ENCODE results near the gene RCC2.

RCC2 gene

DNA sequence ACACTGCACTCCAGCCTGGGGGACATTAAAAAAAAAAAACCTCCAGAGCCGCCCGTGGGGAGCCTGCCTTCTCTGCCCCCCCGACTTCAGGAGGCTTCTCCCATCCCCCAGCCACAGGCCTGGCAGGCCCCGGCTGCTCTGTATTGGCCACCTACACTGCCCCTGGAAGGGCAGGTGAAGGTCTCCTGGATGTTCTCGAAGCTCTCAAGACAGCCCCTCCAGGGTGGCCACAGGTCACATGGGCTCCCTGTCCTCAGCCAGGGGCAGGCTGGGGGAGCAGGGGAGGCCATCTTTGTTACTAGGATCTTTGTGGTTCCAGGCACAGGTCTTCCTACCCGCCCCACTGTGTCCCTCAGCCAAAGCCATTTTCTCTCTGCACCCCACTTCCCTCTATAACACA lies 34.7 kb downstream of the RCC2 start:
- TF ChIP-seq, protein P1, sequence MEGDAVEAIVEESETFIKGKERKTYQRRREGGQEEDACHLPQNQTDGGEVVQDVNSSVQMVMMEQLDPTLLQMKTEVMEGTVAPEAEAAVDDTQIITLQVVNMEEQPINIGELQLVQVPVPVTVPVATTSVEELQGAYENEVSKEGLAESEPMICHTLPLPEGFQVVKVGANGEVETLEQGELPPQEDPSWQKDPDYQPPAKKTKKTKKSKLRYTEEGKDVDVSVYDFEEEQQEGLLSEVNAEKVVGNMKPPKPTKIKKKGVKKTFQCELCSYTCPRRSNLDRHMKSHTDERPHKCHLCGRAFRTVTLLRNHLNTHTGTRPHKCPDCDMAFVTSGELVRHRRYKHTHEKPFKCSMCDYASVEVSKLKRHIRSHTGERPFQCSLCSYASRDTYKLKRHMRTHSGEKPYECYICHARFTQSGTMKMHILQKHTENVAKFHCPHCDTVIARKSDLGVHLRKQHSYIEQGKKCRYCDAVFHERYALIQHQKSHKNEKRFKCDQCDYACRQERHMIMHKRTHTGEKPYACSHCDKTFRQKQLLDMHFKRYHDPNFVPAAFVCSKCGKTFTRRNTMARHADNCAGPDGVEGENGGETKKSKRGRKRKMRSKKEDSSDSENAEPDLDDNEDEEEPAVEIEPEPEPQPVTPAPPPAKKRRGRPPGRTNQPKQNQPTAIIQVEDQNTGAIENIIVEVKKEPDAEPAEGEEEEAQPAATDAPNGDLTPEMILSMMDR (IDR thresholded peaks at IDR 0.05; ENCODE audit: insufficient read depth, low read depth, low read length, missing control alignments), result no peak
- no peak for DNase-seq (ENCODE audit: low read depth)
- no peak overlapping the region for H3K4me3 ChIP-seq (ENCODE audit: low read length)

DNA sequence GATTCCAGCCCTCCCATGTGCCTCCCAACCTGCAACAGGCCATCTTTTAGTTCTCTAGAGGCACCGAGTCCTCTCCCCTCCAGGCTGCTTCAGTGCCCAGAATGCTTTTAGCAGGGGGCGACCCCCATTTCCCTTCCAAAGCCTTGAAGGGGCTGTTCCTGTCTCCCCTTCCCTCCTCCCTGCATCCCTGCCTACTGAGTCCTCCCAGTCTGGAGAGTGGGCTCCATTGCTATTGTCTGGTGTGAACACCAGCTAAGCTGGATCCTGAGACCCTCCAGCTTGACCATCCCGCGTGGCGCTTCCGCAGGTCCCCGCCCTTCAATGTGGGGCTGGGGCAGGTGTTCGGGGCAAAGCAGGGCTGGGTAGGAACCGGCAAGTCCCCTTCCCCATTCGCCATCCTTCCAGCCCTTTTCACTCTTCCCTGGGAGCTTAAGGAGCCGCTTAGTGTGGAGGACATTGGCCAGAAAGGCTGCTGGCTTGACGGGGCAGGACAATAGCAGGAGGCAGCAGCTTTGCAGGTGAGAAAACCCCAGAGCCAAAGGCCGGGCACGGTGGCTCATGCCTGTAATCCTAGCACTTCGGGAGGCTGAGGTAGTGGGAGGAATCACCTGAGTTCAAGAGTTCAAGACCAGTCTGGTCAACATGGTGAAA lies 35.3 kb downstream of the RCC2 start:
- DNase-seq (ENCODE audit: low read depth), result no peak
- TF ChIP-seq, protein P1 (IDR thresholded peaks at IDR 0.05; ENCODE audit: insufficient read depth, low read depth, low read length, missing control alignments), result no peak
- H3K4me3 ChIP-seq (ENCODE audit: low read length), result no peak overlapping the region

DNA sequence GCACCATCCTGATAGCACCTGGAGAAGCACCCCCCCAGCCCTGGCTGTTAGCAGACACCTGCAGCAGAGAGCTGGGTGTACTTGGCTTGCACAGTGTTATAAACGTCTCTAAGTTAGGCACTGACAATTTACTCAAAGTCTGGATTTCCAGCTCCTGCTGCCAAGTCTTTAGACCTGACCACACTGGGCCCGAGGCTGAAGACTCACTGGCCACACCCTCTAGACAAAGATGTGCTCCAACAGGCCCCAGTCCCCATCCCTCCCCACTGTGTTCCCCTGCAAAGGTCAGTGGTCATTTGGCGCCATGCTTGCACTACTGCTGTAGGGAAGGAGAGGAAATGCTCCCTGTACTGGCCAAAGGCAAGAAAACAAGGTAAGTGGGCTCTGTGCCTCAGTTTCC lies 36.4 kb downstream of the RCC2 start:
- peak; percentile 89 for DNase-seq (ENCODE audit: low read depth)
- H3K4me3 ChIP-seq (ENCODE audit: low read length), result no peak overlapping the region
- TF ChIP-seq, protein P1 (IDR thresholded peaks at IDR 0.05; ENCODE audit: insufficient read depth, low read depth, low read length, missing control alignments), result no peak

DNA sequence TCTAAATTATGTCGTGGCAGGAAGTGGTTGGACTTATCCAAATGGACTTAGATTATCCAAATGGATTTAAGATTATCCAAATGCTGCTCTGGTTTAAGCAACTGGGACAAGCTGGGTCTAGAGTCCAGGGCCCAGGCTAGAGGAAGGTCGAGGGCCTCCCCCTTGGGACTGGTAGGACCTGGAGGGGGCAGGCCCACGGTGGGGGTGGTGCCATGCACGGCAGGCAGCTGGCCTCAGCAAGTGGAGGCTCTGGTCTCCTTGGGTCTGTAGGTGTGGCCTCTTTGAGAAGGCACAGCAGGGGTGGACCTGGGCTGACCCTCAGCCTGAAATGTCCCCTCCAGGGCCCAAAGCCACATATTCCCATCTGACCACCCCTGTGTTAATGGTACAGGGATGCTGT lies 37.6 kb downstream of the RCC2 start:
- no peak for DNase-seq (ENCODE audit: low read depth)
- H3K4me3 ChIP-seq (ENCODE audit: low read length), result no peak overlapping the region
- TF ChIP-seq, protein P1 (IDR thresholded peaks at IDR 0.05; ENCODE audit: insufficient read depth, low read depth, low read length, missing control alignments), result no peak

DNA sequence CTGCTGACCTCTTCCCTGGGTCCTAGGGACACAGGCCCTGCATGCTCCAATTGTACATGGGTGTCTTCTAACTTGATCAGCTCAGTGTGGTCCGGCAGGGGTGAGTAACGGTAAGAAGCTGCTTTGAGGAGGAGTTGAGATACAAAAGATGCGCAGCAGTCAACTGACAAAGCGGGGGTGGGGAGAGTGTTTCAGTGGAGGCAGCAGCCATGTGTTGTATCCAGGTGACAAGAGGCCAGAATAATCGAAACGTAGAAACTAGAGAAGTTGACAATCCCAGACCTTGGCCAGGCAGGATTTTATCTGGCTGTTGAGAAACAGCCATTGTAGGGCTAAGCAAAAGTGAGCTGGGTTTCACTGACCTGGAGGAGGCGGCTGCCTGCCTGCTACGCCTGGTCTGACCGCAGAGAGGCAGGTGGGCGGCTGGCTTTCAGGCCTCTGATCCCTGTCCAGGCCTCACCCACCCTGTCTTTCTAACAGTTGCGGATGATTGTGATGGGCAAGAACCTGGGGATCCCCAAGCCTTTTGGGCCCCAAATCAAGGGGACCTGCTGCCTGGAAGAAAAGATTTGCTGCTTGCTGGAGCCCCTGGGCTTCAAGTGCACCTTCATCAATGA lies 38.6 kb downstream of the RCC2 start:
- no peak for DNase-seq (ENCODE audit: low read depth)
- no peak overlapping the region for H3K4me3 ChIP-seq (ENCODE audit: low read length)

DNA sequence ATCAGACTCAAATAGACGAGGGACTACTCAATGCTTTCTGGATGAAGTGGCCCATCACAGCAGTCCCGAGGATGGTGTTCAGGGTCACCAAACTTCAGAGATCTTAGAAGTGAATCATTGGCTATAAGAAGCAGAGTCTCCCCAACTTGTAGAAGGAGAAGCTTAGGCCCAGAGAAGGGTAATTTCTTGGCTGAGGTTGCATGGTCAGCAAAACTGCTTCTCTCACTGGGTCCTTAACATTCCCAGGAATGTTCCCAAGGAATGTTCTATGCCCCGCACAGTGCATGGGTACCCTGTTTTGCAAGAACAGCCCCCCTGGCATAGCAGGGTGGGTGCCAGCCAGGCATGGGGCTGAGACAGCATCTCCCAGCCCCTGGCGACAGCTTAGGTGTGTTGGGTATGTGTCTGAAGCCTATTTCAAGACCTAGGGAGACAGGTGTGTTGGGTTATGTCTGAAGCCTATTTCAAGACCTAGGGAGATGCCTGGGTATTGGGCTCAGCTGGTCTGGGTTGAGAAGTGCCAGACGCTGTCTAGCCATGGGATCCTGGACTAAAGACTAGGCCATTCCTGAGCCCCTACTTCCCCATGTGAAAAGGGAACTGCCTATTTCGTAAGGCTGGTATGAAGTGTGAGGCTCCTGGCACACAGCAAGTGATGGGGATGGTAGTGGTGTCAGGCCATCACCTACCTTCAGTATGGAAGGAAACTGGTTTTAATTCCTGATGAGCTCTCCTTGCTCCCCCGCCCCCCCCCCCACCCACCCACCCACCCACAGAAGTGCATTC lies 41.4 kb downstream of the RCC2 start:
- DNase-seq (ENCODE audit: low read depth), result no peak
- TF ChIP-seq, protein P1 (IDR thresholded peaks at IDR 0.05; ENCODE audit: insufficient read depth, low read depth, low read length, missing control alignments), result no peak
- no peak overlapping the region for H3K4me3 ChIP-seq (ENCODE audit: low read length)

More for the DNA sequence above, 38.6 kb downstream of the RCC2 start:
- TF ChIP-seq, protein P1 (IDR thresholded peaks at IDR 0.05; ENCODE audit: insufficient read depth, low read depth, low read length, missing control alignments), result no peak

All from epithelial cell of esophagus (primary cell).